Breast epithelium (tissue), 3 donors: ENCODE data around the gene RBM19.

Source experiments
- POLR2A ChIP-seq: fragments of 450-650 bp; IDR thresholded peaks from one replicate; pipeline ENCODE4 v1.6.1; 2016; ENCODE audit warnings: antibody characterized with exemption, mild to moderate bottlenecking, moderate library complexity
- TF ChIP-seq, protein P1 (sequence below), 3 donors: fragments of 450-650 bp; IDR thresholded peaks; one replicate each; pipeline ENCODE4 v1.5.1; 2016 to 2017; ENCODE audit warnings: antibody characterized with exemption in 3 of 3, mild to moderate bottlenecking in 3 of 3, moderate library complexity in 3 of 3

DNA sequence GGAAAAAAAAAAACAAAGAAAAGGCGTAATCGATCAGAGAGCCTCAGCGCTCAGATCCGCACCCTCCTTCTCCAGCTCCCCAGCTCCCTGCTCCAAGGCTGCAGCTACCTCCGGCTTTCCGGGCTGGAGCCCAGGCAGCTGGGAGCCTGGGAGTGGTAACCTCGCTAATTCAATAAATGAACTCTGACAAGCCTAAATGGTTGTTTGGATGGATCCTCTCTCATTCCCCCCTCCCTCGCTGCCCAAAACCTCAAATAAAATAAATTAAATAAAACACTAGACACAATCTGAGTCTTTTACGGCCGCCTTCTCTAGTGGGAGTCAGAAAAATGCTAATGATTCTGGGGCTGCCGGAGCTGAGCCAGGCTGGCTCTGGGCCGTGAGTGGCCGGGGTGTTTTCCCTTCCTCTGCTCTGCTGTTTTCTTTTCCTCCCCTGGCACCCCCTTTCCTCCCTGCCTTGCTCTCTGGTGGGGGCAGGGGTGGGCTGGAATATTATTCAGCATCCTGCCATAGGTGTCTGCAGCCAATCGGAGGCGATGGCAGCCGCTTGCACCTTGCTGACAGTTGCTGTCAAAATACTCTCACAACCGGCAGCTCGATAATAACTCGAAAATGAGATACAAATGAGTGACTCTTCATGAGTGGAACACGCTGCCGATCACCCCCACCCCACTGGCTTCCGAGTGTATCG, 76.1 kb downstream of the RBM19 start:
- TF ChIP-seq, protein P1, sequence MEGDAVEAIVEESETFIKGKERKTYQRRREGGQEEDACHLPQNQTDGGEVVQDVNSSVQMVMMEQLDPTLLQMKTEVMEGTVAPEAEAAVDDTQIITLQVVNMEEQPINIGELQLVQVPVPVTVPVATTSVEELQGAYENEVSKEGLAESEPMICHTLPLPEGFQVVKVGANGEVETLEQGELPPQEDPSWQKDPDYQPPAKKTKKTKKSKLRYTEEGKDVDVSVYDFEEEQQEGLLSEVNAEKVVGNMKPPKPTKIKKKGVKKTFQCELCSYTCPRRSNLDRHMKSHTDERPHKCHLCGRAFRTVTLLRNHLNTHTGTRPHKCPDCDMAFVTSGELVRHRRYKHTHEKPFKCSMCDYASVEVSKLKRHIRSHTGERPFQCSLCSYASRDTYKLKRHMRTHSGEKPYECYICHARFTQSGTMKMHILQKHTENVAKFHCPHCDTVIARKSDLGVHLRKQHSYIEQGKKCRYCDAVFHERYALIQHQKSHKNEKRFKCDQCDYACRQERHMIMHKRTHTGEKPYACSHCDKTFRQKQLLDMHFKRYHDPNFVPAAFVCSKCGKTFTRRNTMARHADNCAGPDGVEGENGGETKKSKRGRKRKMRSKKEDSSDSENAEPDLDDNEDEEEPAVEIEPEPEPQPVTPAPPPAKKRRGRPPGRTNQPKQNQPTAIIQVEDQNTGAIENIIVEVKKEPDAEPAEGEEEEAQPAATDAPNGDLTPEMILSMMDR (IDR thresholded peaks at IDR 0.05) = no peak
- TF ChIP-seq POLR2A = no peak
